ENCODE results near the gene NFKBIL1. TPM values are rescaled to one million over a fixed set of nuclear protein-coding genes. Genes with fewer than 3 reads are reported as not detected.

NFKBIL1 gene
- total and polyA plus RNA-seq, 9 of the 15 experiments (the other 6 are each of a cell fraction or from before 2014, with no cell fraction given), result 0.49 to 33.1 (median 7.6) TPM

GRCh38 chr6:31541059-31541657 lies 6.2 kb upstream of the NFKBIL1 start (continued):
- TF ChIP-seq ZNF398 (CRISPR knock-in tag; IDR thresholded peaks at IDR 0.05) (no peak), HDAC8 (tag; IDR thresholded peaks at IDR 0.05) (no peak), MEF2A (IDR thresholded peaks at IDR 0.05; ENCODE audit: control insufficient read depth, low read depth, low read length) (no peak), JUNB (CRISPR knock-in tag; conservative IDR thresholded peaks at IDR 0.05) (no peak), ZSCAN32 (CRISPR knock-in tag; IDR thresholded peaks at IDR 0.05) (peak; percentile 38; the same call in 1 of the 2 replicates), ZNF3 (CRISPR knock-in tag; IDR thresholded peaks at IDR 0.05) (no peak), DPF2 (IDR thresholded peaks at IDR 0.05) (no peak; the same call in 1 of the 2 replicates), ZNF140 (CRISPR knock-in tag; IDR thresholded peaks at IDR 0.05) (no peak), MECOM (CRISPR knock-in tag; IDR thresholded peaks at IDR 0.05) (no peak), BCL6 (CRISPR knock-in tag; IDR thresholded peaks at IDR 0.05) (no peak), ZNF445 (CRISPR knock-in tag; IDR thresholded peaks at IDR 0.05; ENCODE audit: low read depth) (no peak), RBFOX2 (IDR thresholded peaks at IDR 0.05; ENCODE audit: low read depth, low read length) (no peak), CEBPZ (IDR thresholded peaks at IDR 0.05; ENCODE audit: borderline replicate concordance, low read depth, low read length) (no peak), RFX1 (IDR thresholded peaks at IDR 0.05) (no peak), ZNF830 (CRISPR knock-in tag; IDR thresholded peaks at IDR 0.05) (0 out of 2 replicates have a peak, but pooled peaks have one; percentile 25), PRPF4 (IDR thresholded peaks at IDR 0.05; ENCODE audit: insufficient read depth, low read depth, low read length, poor library complexity, severe bottlenecking) (no peak), MYBL2 (IDR thresholded peaks at IDR 0.05; ENCODE audit: low read depth) (no peak), MYBL2 (CRISPR knock-in tag; IDR thresholded peaks at IDR 0.05; ENCODE audit: borderline replicate concordance) (no peak), PTTG1 (tag; IDR thresholded peaks at IDR 0.05; ENCODE audit: low read depth) (no peak)
- TF ChIP-seq, protein P1, sequence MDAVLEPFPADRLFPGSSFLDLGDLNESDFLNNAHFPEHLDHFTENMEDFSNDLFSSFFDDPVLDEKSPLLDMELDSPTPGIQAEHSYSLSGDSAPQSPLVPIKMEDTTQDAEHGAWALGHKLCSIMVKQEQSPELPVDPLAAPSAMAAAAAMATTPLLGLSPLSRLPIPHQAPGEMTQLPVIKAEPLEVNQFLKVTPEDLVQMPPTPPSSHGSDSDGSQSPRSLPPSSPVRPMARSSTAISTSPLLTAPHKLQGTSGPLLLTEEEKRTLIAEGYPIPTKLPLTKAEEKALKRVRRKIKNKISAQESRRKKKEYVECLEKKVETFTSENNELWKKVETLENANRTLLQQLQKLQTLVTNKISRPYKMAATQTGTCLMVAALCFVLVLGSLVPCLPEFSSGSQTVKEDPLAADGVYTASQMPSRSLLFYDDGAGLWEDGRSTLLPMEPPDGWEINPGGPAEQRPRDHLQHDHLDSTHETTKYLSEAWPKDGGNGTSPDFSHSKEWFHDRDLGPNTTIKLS (IDR thresholded peaks at IDR 0.05; ENCODE audit: borderline replicate concordance, low read depth), result no peak
- TF ChIP-seq, protein P2, sequence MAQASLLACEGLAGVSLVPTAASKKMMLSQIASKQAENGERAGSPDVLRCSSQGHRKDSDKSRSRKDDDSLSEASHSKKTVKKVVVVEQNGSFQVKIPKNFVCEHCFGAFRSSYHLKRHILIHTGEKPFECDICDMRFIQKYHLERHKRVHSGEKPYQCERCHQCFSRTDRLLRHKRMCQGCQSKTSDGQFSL (CRISPR knock-in tag; IDR thresholded peaks at IDR 0.05), result 0 out of 2 replicates have a peak, but pooled peaks have one; percentile 64
- TF ChIP-seq, protein P2 (tag; IDR thresholded peaks at IDR 0.05), result no peak
